HepG2 (cell line): Measurements from ENCODE around the gene PLAC9.

Experiments used
- CAMTA2 ChIP-seq: sonication (generic); formaldehyde crosslinking; IDR thresholded peaks from 2 replicates; pipeline ENCODE4 v1.4.0; 2020; ENCODE audit warnings: mild to moderate bottlenecking, missing genetic modification reagents, borderline replicate concordance
- FUBP1 ChIP-seq: sonication (generic); formaldehyde crosslinking; IDR thresholded peaks from 2 replicates; pipeline ENCODE4 v1.5.1; 2020; ENCODE audit warnings: missing genetic modification reagents, mild to moderate bottlenecking, borderline replicate concordance
- HIVEP1 ChIP-seq: sonication (generic); formaldehyde crosslinking; IDR thresholded peaks from 2 replicates; pipeline ENCODE4 v1.4.0; 2020; ENCODE audit warnings: mild to moderate bottlenecking, missing genetic modification reagents
- SAFB2 ChIP-seq: sonication (generic); formaldehyde crosslinking; IDR thresholded peaks from 2 replicates; pipeline ENCODE4 v1.5.1; 2020; ENCODE audit warnings: missing genetic modification reagents, low read depth, mild to moderate bottlenecking, borderline replicate concordance
- SMC3 ChIP-seq: IDR thresholded peaks from 2 replicates; pipeline ENCODE4 v1.6.1; 2011; ENCODE audit warnings: low read length, improper control_type of control experiment
- TCF12 ChIP-seq, 2 experiments: fragments of 450-650 bp in 1 of 2; sonication (generic) in 1 of 2; formaldehyde crosslinking in 1 of 2; IDR thresholded peaks; 2 replicates each; pipeline versions ENCODE4 v1.6.1 to v1.8.0; 2017 to 2022; ENCODE audit warnings: antibody characterized with exemption in 1 of 2, mild to moderate bottlenecking in 1 of 2, missing genetic modification reagents in 1 of 2, moderate library complexity in 1 of 2
- TRAFD1 ChIP-seq: sonication (generic); formaldehyde crosslinking; IDR thresholded peaks from 2 replicates; pipeline ENCODE4 v1.5.1; 2020; ENCODE audit warnings: missing genetic modification reagents, mild to moderate bottlenecking, borderline replicate concordance
- ZBTB10 ChIP-seq: sonication (generic); formaldehyde crosslinking; IDR thresholded peaks from 2 replicates; pipeline ENCODE4 v1.4.0; 2020; ENCODE audit warnings: missing genetic modification reagents, borderline replicate concordance
- ZFX ChIP-seq: sonication (generic); formaldehyde crosslinking; IDR thresholded peaks from 2 replicates; pipeline ENCODE4 v1.4.0; 2020; ENCODE audit warnings: mild to moderate bottlenecking, low read depth, missing genetic modification reagents, moderate library complexity
- ZNF20 ChIP-seq: sonication (generic); formaldehyde crosslinking; IDR thresholded peaks from 2 replicates; pipeline ENCODE4 v1.4.0; 2020; ENCODE audit warnings: mild to moderate bottlenecking, moderate library complexity, missing genetic modification reagents

GRCh38 chr10:80100116-80100515, 32.4 kb upstream of the PLAC9 start:
- TF ChIP-seq CAMTA2 = no peak
- no peak for TF ChIP-seq SMC3
- TF ChIP-seq HIVEP1 = no peak
- TF ChIP-seq ZFX = no peak
- TF ChIP-seq SAFB2 (CRISPR knock-in tag) = no peak
- no peak for TF ChIP-seq TRAFD1 (CRISPR knock-in tag)
- no peak for TF ChIP-seq ZNF20 (CRISPR knock-in tag)
- no peak for TF ChIP-seq ZBTB10
- no peak for TF ChIP-seq FUBP1
- no peak for TF ChIP-seq TCF12 (IDR thresholded peaks at IDR 0.05)
- no peak for TF ChIP-seq TCF12 (CRISPR knock-in tag; IDR thresholded peaks at IDR 0.05)
